ENCODE results near the gene VSTM2L. TPM values are rescaled to one million over a fixed set of nuclear protein-coding genes. Genes with fewer than 3 reads are reported as not detected.

The VSTM2L gene
- total and polyA plus RNA-seq, 2 of the 13 experiments (the other 11 are each of a cell fraction or from before 2014, with no cell fraction given), result not detected

- TF ChIP-seq ZBTB49 (CRISPR knock-in tag; IDR thresholded peaks at IDR 0.05; ENCODE audit: borderline replicate concordance), result no peak
- no peak for TF ChIP-seq SNAPC4 (CRISPR knock-in tag; IDR thresholded peaks at IDR 0.05)
- TF ChIP-seq MLXIP (CRISPR knock-in tag; IDR thresholded peaks at IDR 0.05; ENCODE audit: borderline replicate concordance), result no peak
- no peak; the same call in 1 of the 2 replicates for TF ChIP-seq KLF12 (CRISPR knock-in tag; IDR thresholded peaks at IDR 0.05; ENCODE audit: borderline replicate concordance)
- TF ChIP-seq HCFC1 (IDR thresholded peaks at IDR 0.05; ENCODE audit: low read depth, low read length), result no peak
- peak; percentile 61 for TF ChIP-seq HDAC1 (CRISPR knock-in tag; IDR thresholded peaks at IDR 0.05)
- 0 out of 2 replicates have a peak, but pooled peaks have one; percentile 58 for TF ChIP-seq MTERF4 (CRISPR knock-in tag; IDR thresholded peaks at IDR 0.05)
- TF ChIP-seq POGK (CRISPR knock-in tag; conservative IDR thresholded peaks at IDR 0.05), result no peak; the same call in 1 of the 2 replicates
- no peak for TF ChIP-seq RFX3 (CRISPR knock-in tag; IDR thresholded peaks at IDR 0.05)
These were observed 81.3 kb downstream of the VSTM2L start (continued) for GRCh38 chr20:37984018-37984785.

All from HepG2 (cell line).